Measurements from ENCODE around the gene CD46.
A peak's percentile ranks its signal among the peaks of the same experiment; 100 is the strongest.

Gene CD46

GRCh38 chr1:207817166-207817565 is 65.3 kb downstream of the CD46 start:
- DNase-seq, result no peak

- DNase-seq, result no peak
These were observed 66.2 kb downstream of the CD46 start for GRCh38 chr1:207817778-207818751.

DNA sequence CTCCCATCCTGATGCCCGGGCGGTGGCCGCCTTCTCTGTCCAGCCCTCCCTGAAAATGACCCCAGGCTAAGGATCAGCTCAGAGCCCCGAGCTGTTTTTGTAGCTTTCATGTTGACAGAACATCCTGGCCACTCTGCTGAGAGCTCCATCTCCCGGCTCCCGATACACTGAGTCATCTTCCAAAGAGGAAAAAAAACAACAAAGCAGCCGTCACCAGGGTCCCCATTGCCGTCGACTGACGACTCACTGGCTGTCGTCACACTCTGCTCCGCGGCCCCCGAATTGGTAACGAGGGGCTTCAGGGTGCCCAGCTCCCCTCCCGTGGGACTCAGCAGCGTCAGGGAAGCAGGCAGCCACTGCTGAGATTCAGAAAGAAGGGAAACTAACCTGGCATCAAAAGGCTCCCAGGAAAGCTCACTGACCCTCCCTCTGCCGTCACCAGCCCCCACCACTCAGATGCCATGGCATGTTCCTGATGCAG is 67.2 kb downstream of the CD46 start:
- DNase-seq, result no peak

DNA sequence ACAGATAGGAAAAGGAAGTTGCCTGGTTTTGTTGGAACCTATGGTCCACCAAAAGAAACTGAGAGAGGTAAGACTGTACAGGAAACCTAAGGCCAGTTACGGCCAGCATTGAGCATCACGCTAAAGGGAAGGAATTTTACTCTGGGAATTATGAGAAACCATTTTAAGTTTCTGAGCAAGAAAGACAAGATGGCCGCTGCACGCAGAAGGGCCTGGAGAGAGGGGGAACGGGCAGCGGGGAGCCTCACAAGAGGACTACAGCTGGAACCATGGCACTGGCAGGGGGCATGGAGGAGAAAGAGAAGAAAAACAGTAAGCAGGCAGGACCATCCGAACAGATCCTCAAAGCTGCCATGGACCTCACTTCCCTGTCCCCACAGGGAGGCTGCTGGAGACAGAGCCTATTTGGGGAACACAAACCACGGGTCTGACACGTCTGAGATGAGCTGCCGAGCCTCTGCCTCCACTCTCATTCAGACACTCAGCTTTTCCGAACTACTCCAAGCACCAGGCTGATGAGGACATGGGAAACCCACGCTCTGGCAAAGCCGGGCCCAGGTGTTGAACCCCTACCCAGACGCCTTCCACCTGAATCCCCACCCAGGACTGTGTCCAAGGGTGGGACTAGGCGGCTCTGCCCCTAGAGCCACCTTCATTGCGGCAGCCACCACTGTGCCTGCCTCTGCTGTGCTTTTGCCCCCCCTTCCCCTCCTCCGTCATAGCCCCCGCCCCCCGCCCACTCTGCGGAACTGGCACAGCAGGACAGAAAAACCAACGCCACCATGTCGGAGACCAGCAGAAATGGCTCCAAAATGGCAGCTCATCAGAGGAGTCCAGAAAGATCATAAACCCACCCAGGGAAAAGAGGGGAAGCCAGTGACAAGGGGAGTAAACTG is 69.0 kb downstream of the CD46 start:
- peak; percentile 63 for DNase-seq

DNA sequence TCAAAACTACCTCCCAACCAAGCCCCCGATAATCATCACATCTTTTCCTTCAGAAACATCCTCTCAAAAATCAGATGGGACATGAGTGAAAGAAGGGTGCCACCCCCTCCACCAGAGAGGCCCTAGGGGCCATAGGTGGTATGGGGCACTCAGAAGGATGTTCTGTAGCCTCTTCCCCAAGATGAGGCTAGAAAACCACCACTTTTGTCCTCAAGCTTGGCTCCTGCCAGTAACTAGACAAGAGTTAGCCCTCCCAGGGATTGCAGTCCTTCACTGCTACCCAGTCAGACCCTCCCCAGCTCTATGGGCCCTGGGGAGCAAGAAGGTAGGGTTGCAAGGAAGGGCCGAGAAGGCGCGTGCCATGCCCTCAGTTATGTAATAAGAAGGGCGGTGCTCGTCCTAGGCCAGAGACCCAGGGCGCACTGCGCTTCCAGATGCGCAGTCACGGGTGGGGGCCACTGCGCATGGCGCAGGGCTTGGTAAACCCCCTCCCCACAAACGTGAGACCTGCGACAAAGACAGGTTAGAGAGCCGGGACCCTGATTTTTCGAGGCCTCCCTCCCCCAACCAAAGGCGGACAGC is 69.7 kb downstream of the CD46 start:
- peak; percentile 75 for DNase-seq

- DNase-seq, result peak; percentile 80
These were observed 70.3 kb downstream of the CD46 start for GRCh38 chr1:207822124-207822601.

DNA sequence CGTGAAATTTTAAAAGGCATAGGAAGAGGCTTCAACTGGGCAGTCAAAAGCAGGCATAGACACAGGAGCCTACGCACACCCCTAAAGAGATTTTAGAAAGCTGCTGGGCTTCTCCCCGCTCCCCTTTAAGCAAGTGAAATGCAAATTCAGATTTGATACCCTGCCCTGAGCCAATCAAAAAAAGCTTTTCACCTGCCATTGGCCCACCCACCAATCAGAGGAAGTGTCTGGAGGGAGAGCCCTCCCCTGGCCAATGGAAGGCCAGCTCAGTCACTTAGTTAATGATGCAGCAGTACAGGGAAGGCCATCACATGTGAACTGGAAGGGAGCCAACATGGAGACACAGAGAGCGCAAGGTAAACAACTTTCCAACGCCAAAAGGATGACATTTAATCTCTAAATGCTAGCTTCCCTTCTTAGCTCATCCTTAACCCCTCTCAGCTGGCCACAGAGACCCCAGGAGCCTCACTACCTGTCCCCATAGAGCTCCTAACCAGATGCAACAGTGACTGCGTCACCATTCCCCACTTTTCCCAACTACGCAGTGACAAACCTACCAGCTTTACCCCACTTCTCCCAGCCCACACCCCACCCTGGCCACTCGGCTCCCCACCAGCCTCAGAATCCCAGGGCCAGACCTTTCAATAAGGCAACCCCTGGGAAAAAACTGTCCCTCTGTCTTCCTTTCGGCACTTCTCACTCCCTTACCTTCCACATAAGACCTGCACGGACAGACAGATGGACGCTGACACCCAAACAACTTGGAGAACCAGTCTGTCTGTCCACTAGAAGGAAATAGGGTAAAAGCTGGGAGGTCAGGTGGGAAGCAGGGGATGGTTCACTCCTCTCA is 71.0 kb downstream of the CD46 start:
- peak; percentile 99 for DNase-seq

DNA sequence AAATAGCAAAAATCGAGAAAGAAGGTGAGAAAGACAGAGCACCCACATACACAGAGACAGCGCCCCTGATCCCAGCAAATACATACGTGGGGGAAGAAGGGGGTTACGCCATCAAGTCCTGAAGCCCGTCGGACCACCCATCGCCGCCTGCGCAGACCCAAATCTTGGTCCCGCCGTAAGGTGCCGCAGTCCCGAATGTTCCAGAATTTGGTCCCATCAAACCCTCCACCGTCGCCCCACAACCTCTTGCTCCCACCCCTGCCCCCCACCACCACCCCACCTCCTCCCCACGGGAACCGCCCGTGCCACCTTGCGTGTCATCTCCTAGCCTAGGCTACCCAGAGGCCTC is 71.7 kb downstream of the CD46 start:
- DNase-seq, result no peak

GRCh38 chr1:207823880-207824566 is 72.2 kb downstream of the CD46 start:
- DNase-seq, result peak; percentile 95

- no peak for DNase-seq
These were observed 73.0 kb downstream of the CD46 start for GRCh38 chr1:207824691-207825408.

GRCh38 chr1:207825409-207825695 is 73.5 kb downstream of the CD46 start:
- DNase-seq, result no peak

- no peak for DNase-seq
These were observed 74.1 kb downstream of the CD46 start for GRCh38 chr1:207825719-207826556.

- DNase-seq, result no peak
These were observed 75.0 kb downstream of the CD46 start for GRCh38 chr1:207826557-207827487.

- DNase-seq, result no peak
These were observed 75.6 kb downstream of the CD46 start for GRCh38 chr1:207827488-207827830.

GRCh38 chr1:207828046-207828445 is 76.2 kb downstream of the CD46 start:
- DNase-seq, result no peak

DNA sequence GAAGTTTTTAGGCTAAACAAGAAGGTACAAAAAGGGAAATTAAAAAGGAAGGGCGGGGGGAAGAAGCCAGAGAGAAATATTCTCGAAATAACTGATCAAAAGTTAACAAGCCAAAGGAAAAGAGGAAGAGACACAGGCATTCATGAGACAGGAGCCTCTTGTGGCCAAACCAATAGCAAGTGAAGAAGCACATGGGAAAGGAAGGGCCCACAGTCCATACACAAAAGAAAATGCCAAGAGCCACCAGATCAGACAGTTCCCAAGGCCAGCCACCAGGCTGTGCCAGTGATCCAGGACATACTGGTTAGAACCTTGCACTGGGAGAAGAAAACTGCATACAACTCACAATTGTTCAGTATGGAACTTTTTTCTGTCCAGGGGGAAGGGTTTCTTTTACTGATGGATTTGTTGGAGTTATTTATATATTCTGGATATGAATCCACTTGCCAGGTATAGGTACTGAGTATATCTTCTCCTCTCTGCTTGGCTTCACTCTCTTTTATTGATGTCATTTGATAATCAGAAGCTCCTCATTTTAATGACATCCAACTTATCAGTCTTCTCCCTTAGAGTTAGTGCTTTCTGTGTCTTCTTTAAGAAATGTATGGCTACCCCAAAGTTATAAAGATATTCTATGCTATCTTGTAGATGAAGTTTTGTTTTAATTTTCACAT is 76.8 kb downstream of the CD46 start:
- DNase-seq, result peak; percentile 87

DNA sequence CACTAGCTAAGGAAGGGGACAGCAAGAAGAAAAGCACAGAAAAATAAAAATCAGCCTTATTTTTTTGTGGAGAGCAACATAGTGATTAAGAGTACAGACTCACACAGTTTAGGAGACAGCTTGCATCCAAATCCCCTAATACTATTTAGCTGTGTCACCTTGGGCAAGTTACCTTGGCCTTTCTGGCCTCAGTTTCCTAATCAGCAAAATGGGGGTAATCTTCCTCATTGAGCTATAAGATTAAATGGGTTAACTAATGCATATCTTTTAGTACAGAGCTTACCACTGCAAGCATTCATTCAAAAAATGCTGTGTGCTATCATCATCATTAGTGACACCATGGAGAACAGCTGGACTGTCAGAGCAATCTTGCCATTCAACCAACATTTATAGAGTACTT is 77.7 kb downstream of the CD46 start:
- no peak for DNase-seq

DNA sequence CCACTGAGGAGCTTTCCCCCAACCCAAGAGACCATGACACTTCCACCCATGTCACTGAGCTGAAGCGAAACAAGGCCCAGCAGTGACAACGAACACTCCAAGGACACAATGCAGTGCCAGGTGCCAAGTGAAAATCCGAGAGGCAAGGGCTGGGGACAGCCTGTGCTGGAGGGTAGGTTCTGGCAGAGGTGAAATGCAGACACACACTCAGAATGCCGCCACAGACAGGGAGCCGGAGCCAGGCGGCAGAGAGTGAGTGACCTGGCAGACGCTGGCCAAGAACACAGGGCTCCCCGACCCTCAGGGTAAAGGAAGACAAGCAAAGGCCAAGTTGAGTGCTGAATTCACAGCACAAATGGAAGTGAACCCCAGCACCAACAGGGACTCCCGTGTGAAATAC is 78.9 kb downstream of the CD46 start:
- DNase-seq, result no peak
